ENCODE results near the gene FUT8. TPM values are rescaled to one million over a fixed set of nuclear protein-coding genes. Genes with fewer than 3 reads are reported as not detected.

The FUT8 gene
- total and polyA plus RNA-seq, 9 donors: 18.1 to 51.1 (median 27.4) TPM

DNA sequence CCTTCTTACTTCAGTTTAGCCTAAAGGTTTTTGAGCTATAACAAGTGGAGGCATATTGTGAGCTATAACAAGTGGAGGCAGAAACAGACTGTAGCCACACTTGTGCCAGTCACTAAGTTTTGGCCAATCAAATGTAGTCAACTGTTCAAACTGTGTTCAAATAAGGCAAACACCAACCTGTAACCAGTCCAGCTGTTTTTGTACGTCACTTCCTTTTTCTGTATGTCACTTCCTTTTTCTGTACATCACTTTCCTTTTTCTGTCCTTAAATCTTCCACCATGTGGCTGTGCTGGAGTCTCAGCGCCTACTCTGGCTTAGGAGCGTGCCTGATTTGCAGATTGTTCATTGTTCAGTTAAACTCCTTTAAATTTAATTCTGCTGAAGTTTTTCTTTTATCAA lies 79.7 kb downstream of the FUT8 start:
- no peak overlapping the region for H3K27ac ChIP-seq
- no peak overlapping the region for H3K4me3 ChIP-seq
- TF ChIP-seq POLR2A (IDR thresholded peaks at IDR 0.05): no peak
- TF ChIP-seq, protein P1, sequence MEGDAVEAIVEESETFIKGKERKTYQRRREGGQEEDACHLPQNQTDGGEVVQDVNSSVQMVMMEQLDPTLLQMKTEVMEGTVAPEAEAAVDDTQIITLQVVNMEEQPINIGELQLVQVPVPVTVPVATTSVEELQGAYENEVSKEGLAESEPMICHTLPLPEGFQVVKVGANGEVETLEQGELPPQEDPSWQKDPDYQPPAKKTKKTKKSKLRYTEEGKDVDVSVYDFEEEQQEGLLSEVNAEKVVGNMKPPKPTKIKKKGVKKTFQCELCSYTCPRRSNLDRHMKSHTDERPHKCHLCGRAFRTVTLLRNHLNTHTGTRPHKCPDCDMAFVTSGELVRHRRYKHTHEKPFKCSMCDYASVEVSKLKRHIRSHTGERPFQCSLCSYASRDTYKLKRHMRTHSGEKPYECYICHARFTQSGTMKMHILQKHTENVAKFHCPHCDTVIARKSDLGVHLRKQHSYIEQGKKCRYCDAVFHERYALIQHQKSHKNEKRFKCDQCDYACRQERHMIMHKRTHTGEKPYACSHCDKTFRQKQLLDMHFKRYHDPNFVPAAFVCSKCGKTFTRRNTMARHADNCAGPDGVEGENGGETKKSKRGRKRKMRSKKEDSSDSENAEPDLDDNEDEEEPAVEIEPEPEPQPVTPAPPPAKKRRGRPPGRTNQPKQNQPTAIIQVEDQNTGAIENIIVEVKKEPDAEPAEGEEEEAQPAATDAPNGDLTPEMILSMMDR (IDR thresholded peaks at IDR 0.05): no peak
- no peak for TF ChIP-seq EP300 (IDR thresholded peaks at IDR 0.05)
- no peaks in the 10 kb centered on the region for H3K36me3 ChIP-seq
- DNase-seq: no peak
- no peaks in the 10 kb centered on the region for H3K4me1 ChIP-seq (ENCODE audit: insufficient read depth)
- H3K27me3 ChIP-seq: no peaks in the 10 kb centered on the region
- intact Hi-C loops (cut with DNase I): no loop called here
- WGBS, 3 donors: 97 to 99% (median 98%) methylated on average over 3 of the region's 3 CpGs
- no peaks in the 10 kb centered on the region for H3K9me3 ChIP-seq

DNA sequence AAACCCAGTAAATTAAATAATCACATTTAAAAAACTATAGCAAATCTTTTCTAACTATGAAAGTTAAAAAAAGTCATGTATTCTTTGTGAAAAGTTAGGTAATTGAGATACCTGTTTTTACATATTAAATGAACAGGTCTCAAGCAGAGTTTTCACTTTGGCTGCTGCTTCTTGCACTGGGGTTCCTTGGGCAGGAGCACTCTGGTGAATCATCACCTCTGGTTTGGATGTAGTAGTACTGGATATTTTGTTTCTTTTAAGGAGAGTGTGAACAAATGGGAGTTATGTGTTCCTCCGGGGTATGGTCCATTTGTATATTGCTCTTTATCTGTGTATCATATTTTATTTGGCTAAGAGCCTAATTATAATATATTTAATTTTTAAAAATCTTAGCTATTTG lies 82.7 kb downstream of the FUT8 start:
- TF ChIP-seq, protein P1 (IDR thresholded peaks at IDR 0.05): no peak
- TF ChIP-seq POLR2A (IDR thresholded peaks at IDR 0.05): no peak
- TF ChIP-seq EP300 (IDR thresholded peaks at IDR 0.05): no peak
- Histone ChIP-seq H3K27ac (no peak overlapping the region), H3K36me3 (no peaks in the 10 kb centered on the region), H3K4me1 (ENCODE audit: insufficient read depth) (no peaks in the 10 kb centered on the region), H3K9me3 (no peaks in the 10 kb centered on the region), H3K4me3 (no peak overlapping the region), H3K27me3 (no peaks in the 10 kb centered on the region)
- WGBS, 3 donors: 69 to 75% (median 72%) methylated on average over 1 of the region's 1 CpG
- intact Hi-C loops (cut with DNase I): no loop called here
- DNase-seq: no peak

DNA sequence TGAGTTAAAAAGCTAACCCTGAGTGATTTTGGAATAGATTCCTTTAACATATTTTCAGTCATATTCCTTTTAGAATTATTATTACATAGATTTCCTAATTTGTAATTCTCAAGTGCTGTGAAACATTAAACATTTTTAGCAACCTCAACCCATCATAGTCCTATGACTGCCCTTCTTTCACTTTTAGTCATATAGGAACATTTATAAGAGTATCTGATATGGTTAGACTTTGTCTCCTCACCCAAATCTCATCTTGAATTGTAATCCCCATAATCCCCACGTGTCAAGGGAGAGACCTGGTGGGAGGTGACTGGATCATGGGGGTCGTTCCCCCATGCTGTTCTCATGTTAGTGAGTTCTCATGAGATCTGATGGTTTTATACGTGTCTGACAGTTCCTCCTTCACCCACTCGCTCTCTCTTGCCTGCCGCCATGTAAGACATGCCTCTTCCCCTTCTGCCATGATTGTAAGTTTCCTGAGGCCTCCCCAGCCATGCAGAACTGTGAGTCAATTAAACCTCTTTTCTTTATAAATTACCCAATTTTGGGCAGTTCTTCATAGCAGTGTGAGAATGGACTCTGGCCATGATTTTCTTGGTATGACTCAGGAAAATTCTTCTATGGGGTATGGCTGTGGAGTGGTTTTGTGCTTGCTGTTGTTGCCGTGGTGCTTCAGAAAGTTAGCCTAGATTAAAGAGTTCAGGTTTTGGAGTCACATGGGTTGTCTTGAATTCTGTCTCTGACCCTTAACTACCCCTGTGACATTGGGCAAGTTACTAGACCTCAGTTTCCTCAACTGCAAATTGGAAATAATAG lies 83.9 kb downstream of the FUT8 start:
- intact Hi-C loops (cut with DNase I): no loop called here

DNA sequence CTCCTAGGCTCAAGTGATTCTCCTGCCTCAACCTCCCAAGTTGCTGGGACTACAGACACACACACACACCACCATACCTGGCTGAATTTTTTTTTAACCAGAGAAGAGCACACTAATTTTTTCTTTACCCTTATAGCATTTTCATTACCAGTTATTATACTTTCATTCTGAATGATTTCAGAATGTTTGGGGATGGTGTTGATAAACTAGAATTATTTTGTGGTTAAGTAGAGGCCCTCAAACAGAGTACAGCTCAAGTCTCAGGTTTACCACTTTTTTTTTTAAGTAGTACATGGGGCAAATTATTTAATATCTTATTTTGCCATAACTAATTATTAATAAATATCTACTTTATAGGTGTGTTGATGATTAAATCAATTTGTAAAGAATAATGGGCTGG lies 86.6 kb downstream of the FUT8 start:
- no peaks in the 10 kb centered on the region for H3K27me3 ChIP-seq
- intact Hi-C loops (cut with DNase I): no loop called here
- no peak for DNase-seq
- no peaks in the 10 kb centered on the region for H3K9me3 ChIP-seq
- TF ChIP-seq EP300 (IDR thresholded peaks at IDR 0.05) (no peak), POLR2A (IDR thresholded peaks at IDR 0.05) (no peak)
- TF ChIP-seq, protein P1 (IDR thresholded peaks at IDR 0.05): no peak
- no peak overlapping the region for H3K27ac ChIP-seq
- peaks cover 2% of the 10 kb centered on the region for H3K4me1 ChIP-seq (ENCODE audit: insufficient read depth)
- H3K4me3 ChIP-seq: no peak overlapping the region
- H3K36me3 ChIP-seq: no peaks in the 10 kb centered on the region

More for the DNA sequence above, 83.9 kb downstream of the FUT8 start:
- TF ChIP-seq, protein P1 (IDR thresholded peaks at IDR 0.05): no peak
- no peak for TF ChIP-seq POLR2A (IDR thresholded peaks at IDR 0.05)
- no peak for TF ChIP-seq EP300 (IDR thresholded peaks at IDR 0.05)
- no peak for DNase-seq
- Histone ChIP-seq H3K27ac (no peak overlapping the region), H3K4me1 (ENCODE audit: insufficient read depth) (no peaks in the 10 kb centered on the region), H3K9me3 (no peaks in the 10 kb centered on the region), H3K4me3 (no peak overlapping the region), H3K27me3 (no peaks in the 10 kb centered on the region), H3K36me3 (no peaks in the 10 kb centered on the region)
- 96 to 99% (median 97%) methylated on average over 6 of the region's 6 CpGs for WGBS, 3 donors
